ENCODE measurements around the gene SETD4. TPM values are rescaled to one million over a fixed set of nuclear protein-coding genes. Genes with fewer than 3 reads are reported as not detected.

SETD4 gene
- total and polyA plus RNA-seq, 2 experiments from 2014 or later: 12.7 to 12.9 TPM

DNA sequence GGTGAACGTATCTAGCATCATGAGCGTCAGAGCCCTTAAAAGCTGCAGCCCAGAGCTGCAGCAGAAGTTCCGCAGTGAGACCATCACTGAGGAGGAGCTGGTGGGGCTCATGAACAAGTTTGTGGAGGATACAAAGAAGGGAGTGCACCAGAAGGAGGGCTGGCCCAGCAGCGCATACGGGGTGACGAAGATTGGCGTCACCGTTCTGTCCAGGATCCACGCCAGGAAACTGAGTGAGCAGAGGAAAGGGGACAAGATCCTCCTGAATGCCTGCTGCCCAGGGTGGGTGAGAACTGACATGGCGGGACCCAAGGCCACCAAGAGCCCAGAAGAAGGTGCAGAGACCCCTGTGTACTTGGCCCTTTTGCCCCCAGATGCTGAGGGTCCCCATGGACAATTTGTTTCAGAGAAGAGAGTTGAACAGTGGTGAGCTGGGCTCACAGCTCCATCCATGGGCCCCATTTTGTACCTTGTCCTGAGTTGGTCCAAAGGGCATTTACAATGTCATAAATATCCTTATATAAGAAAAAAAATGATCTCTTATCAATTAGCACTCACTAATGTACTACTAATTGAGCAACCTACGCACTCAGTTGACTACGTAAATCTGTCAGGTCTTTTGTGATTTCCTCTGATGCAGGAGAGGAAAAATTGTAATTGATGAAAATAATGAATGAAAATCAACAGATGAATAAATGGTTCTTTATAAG, 12.3 kb upstream of the SETD4 start:
- H3K27ac ChIP-seq: no peak overlapping the region
- WGBS, 2 experiments (ENCODE audit: low coverage in 1 of 2, low lambda C conversion rate in 2 of 2, missing lambda C conversion rate in 2 of 2): 95 to 98% methylated on average over 12 of the region's 12 CpGs
- H3K4me1 ChIP-seq (ENCODE audit: insufficient read depth): peaks cover 17% of the 10 kb centered on the region
- H3K9ac ChIP-seq: no peak overlapping the region
- 0 out of 2 replicates have a peak, but pooled peaks cover 7% of the 10 kb centered on the region for H3K36me3 ChIP-seq (ENCODE audit: low read depth)
- no peaks in the 10 kb centered on the region for H3K9me2 ChIP-seq (ENCODE audit: insufficient read depth)
- no peaks in the 10 kb centered on the region for H3K9me3 ChIP-seq (ENCODE audit: low read depth)
- peaks cover 31% of the 10 kb centered on the region for H3K79me2 ChIP-seq (ENCODE audit: insufficient read depth)
- peaks cover 26% of the 10 kb centered on the region for H3F3A ChIP-seq (ENCODE audit: insufficient read depth)
- H3K4me2 ChIP-seq (ENCODE audit: unreplicated experiment): peak overlapping the region; percentile 6
- H3K27me3 ChIP-seq (replicated peaks; ENCODE audit: insufficient read depth): no peaks in the 10 kb centered on the region
- no peak for DNase-seq
- TF ChIP-seq EZH2 (IDR thresholded peaks at IDR 0.05; ENCODE audit: insufficient read depth, poor library complexity, severe bottlenecking) (no peak), EZH2phosphoT487 (IDR thresholded peaks at IDR 0.05; ENCODE audit: insufficient read depth, low read depth) (no peak)
- H3K4me3 ChIP-seq: no peak overlapping the region
- in situ Hi-C loops (cut with MboI): no loop called here
- no peaks in the 10 kb centered on the region for H4K20me1 ChIP-seq (ENCODE audit: insufficient read depth)
- no peak overlapping the region for H2AFZ ChIP-seq

DNA sequence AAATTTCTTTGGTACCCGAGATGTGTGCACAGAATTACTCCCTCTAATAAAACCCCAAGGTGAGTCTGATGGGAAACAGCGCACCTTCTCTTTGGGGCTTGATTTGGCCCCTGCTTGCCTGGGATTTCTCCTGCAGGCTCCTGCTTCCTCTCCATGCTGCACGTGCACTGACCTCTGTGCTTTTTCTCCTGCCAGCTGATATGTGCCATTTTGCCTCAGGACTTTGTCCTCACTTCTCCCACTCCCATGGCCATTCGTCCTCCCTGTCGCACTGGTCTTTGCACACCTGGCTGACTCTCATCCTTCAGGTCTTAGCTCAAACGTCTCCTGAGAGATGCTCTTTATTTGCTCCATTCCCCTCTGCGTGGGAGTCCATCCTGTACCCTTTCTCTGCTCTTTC, 10.7 kb upstream of the SETD4 start:
- H4K20me1 ChIP-seq (ENCODE audit: insufficient read depth): no peaks in the 10 kb centered on the region
- H3K27me3 ChIP-seq (replicated peaks; ENCODE audit: insufficient read depth): no peaks in the 10 kb centered on the region
- peaks cover 17% of the 10 kb centered on the region for H3K4me1 ChIP-seq (ENCODE audit: insufficient read depth)
- no peak overlapping the region for H3K27ac ChIP-seq
- H3F3A ChIP-seq (ENCODE audit: insufficient read depth): peaks cover 24% of the 10 kb centered on the region
- H3K36me3 ChIP-seq (ENCODE audit: low read depth): 0 out of 2 replicates have a peak, but pooled peaks cover 7% of the 10 kb centered on the region
- no peaks in the 10 kb centered on the region for H3K9me2 ChIP-seq (ENCODE audit: insufficient read depth)
- no peak for TF ChIP-seq EZH2 (IDR thresholded peaks at IDR 0.05; ENCODE audit: insufficient read depth, poor library complexity, severe bottlenecking)
- TF ChIP-seq EZH2phosphoT487 (IDR thresholded peaks at IDR 0.05; ENCODE audit: insufficient read depth, low read depth): no peak
- H3K4me3 ChIP-seq: peak overlapping the region; percentile 86
- peak overlapping the region; percentile 81; the same call in 1 of the 2 replicates for H3K9ac ChIP-seq
- no peak for DNase-seq
- peak overlapping the region; percentile 84 for H3K4me2 ChIP-seq (ENCODE audit: unreplicated experiment)
- WGBS, 2 experiments (ENCODE audit: low coverage in 1 of 2, low lambda C conversion rate in 2 of 2, missing lambda C conversion rate in 2 of 2): 62 to 65% methylated on average over 6 to 7 of the region's 7 CpGs
- no peak overlapping the region for H2AFZ ChIP-seq
- peaks cover 31% of the 10 kb centered on the region for H3K79me2 ChIP-seq (ENCODE audit: insufficient read depth)
- H3K9me3 ChIP-seq (ENCODE audit: low read depth): no peaks in the 10 kb centered on the region
- in situ Hi-C loops (cut with MboI): no loop called here

DNA sequence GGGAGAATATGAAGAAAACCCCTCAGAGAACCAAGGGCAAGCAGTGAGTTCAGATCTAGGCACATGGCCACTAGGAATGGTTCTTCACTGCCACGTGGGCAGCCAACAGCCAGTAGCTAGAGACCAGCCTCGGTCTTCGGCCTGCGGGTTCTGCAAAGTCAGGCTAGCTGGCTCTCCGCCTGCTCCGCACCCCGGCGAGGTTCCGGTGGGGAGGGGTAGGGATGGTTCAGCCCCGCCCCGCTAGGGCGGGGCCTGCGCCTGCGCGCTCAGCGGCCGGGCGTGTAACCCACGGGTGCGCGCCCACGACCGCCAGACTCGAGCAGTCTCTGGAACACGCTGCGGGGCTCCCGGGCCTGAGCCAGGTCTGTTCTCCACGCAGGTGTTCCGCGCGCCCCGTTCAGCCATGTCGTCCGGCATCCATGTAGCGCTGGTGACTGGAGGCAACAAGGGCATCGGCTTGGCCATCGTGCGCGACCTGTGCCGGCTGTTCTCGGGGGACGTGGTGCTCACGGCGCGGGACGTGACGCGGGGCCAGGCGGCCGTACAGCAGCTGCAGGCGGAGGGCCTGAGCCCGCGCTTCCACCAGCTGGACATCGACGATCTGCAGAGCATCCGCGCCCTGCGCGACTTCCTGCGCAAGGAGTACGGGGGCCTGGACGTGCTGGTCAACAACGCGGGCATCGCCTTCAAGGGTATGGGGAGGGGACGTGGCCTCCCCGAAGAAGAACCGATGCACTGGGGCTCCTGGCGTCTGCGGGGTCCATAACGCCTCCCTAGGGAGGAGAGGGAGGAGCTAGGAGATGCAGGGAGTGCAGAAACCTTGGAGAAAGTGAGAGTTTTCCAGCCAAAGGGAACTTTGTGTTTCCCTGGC, 9.6 kb upstream of the SETD4 start, which contains the start of gene CBR1:
TSS of gene CBR1 (plus strand) at position 312 of the 871 bp plus-strand sequence. CDS start at position 404, 92 bp downstream.
- Histone ChIP-seq H3F3A (ENCODE audit: insufficient read depth) (peaks cover 16% of the 10 kb centered on the region), H3K4me1 (ENCODE audit: insufficient read depth) (peaks cover 17% of the 10 kb centered on the region), H3K9ac (peak within 1 kb of the TSS; percentile 81), H3K9me2 (ENCODE audit: insufficient read depth) (no peaks in the 10 kb centered on the region), H3K9me3 (ENCODE audit: low read depth) (no peaks in the 10 kb centered on the region), H3K27ac (peak within 1 kb of the TSS; percentile 81), H3K4me2 (ENCODE audit: unreplicated experiment) (peak within 1 kb of the TSS; percentile 84), H3K27me3 (replicated peaks; ENCODE audit: insufficient read depth) (no peaks in the 10 kb centered on the region), H3K79me2 (ENCODE audit: insufficient read depth) (peaks cover 31% of the 10 kb centered on the region), H2AFZ (peak within 1 kb of the TSS; percentile 86), H3K36me3 (ENCODE audit: low read depth) (0 out of 2 replicates have a peak, but pooled peaks cover 7% of the 10 kb centered on the region), H3K4me3 (peak within 1 kb of the TSS; percentile 86), H4K20me1 (ENCODE audit: insufficient read depth) (no peaks in the 10 kb centered on the region)
- 1 to 3% methylated on average over 60 to 67 of the region's 71 CpGs for WGBS, 2 experiments (ENCODE audit: low coverage in 1 of 2, low lambda C conversion rate in 2 of 2, missing lambda C conversion rate in 2 of 2)
- peak; percentile 96 for DNase-seq
- in situ Hi-C loops (cut with MboI): no loop called here
- TF ChIP-seq EZH2 (IDR thresholded peaks at IDR 0.05; ENCODE audit: insufficient read depth, poor library complexity, severe bottlenecking) (no peak), EZH2phosphoT487 (IDR thresholded peaks at IDR 0.05; ENCODE audit: insufficient read depth, low read depth) (no peak)

DNA sequence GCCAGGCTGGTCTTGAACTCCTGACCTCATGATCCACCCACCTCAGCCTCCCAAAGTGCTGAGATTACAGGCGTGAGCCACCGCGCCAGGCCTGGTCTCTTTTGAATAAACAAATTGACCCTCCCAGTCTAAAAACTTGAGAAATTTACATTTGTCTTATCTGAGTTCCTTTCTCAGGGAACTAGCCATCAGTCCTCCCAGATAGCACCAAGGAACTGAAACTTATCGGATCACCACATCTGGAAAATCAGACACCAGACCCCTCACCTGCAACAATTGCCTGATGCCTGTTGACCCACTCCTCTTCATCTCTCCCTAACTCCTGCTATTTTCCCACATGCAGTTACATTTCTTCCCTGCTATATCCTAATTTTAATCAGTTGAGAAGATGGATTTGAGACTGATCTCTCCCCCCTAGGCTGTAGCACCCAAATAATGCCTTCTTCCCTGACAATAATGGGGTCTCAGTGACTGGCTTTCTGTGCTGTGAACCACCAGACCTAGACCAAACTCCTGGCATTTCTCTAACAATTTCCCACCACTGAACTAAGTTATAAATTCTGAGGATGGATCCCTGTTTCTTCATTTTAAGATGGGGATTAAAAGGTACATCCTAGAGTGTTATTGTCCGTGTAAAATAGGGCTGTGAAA, 8.5 kb upstream of the SETD4 start:
- peak overlapping the region; percentile 81 for H3K27ac ChIP-seq
- H3K9me3 ChIP-seq (ENCODE audit: low read depth): no peaks in the 10 kb centered on the region
- H3K27me3 ChIP-seq (replicated peaks; ENCODE audit: insufficient read depth): no peaks in the 10 kb centered on the region
- H3F3A ChIP-seq (ENCODE audit: insufficient read depth): peaks cover 10% of the 10 kb centered on the region; the same call in 1 of the 2 replicates
- peak overlapping the region; percentile 84 for H3K4me2 ChIP-seq (ENCODE audit: unreplicated experiment)
- no peaks in the 10 kb centered on the region for H3K9me2 ChIP-seq (ENCODE audit: insufficient read depth)
- TF ChIP-seq EZH2phosphoT487 (IDR thresholded peaks at IDR 0.05; ENCODE audit: insufficient read depth, low read depth) (no peak), EZH2 (IDR thresholded peaks at IDR 0.05; ENCODE audit: insufficient read depth, poor library complexity, severe bottlenecking) (no peak)
- peaks cover 31% of the 10 kb centered on the region for H3K79me2 ChIP-seq (ENCODE audit: insufficient read depth)
- no peaks in the 10 kb centered on the region for H4K20me1 ChIP-seq (ENCODE audit: insufficient read depth)
- H3K4me1 ChIP-seq (ENCODE audit: insufficient read depth): peaks cover 17% of the 10 kb centered on the region
- WGBS, 2 experiments (ENCODE audit: low coverage in 1 of 2, low lambda C conversion rate in 2 of 2, missing lambda C conversion rate in 2 of 2): 78 to 79% methylated on average over 5 of the region's 5 CpGs
- no peak for DNase-seq
- H3K4me3 ChIP-seq: no peak overlapping the region
- peak overlapping the region; percentile 81 for H3K9ac ChIP-seq
- in situ Hi-C loops (cut with MboI): no loop called here
- peak overlapping the region; percentile 86 for H2AFZ ChIP-seq
- H3K36me3 ChIP-seq (ENCODE audit: low read depth): 0 out of 2 replicates have a peak, but pooled peaks cover 7% of the 10 kb centered on the region
